ENCODE results near the gene ANK3. TPM values are rescaled to one million over a fixed set of nuclear protein-coding genes. Genes with fewer than 3 reads are reported as not detected.

ANK3 gene
- total RNA-seq, 1 donor from 2014 or later = 24.6 TPM

DNA sequence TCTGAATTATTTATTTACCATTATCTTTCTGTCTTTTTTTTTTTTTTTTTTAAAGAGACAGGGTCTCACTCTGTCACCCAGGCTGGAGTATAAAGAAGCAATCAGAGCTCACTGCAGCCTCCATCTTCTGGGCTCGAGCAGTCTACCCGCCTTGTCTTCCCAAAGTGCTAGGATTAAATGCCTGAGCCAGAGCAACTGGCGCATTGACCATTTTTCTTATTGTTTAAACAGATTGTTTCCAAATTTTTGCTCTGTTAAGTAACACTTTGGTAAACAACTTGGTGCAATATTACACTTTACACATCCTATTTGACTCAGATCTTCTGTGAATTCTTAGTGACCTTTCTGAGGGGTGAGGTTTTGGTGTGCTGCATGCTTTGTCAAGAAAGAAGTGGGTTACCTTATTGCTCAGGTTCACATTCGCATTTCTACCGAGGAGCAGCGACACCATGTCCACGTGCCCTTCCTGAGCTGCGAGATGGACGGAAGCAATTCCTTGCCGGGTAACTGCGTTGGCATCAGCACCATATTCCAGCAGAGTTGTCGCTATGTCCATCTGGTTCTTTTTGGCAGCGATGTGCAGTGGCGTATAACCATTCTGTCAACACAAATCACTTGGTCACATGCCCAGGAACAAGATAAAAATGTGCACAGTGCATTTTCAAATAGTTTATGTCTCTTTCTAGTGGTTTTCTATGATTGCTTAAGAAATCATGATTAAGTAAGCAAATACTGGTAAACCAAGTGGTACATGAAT is 203.2 kb downstream of the ANK3 start:
- peak; percentile 45 for DNase-seq (ENCODE audit: low read depth)

DNA sequence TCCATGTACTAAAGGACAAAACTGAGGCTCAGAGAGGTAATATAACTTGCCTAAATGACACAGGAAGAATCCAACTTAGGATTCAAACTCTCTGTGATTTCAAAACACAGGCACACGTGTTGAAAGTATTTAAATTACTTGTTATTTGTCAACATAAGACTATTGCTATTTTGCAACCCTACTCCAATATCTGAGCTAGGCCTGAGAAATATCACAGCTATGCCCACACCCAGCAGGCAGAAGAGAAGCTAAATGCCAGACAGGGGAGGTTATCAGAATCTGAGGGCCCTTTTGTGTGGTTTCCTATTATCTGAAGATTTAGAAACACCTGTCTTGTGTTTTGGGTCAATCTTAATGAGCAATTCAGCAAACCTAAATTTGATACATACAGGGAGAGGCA is 204.3 kb downstream of the ANK3 start:
- DNase-seq (ENCODE audit: low read depth) = peak; percentile 61

DNA sequence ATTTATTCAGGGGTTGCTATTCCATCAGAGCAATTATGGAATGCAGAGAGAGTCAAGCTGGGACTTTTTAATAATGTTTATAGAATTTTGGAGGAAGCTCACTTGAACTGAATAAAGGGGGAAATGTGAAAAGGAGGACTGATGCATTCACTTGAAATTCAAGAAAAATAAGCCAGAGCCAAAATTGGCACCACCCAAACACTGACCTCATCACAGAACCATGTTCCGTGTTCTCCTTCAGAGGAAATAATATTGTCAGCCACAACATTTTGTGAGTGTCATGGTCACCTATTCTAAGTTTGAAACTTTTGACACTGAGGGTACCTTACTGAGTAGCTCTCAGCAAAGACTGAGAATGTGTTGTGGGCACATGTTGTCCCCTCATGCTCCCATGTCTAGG is 207.0 kb downstream of the ANK3 start:
- DNase-seq (ENCODE audit: low read depth) = peak; percentile 22

DNA sequence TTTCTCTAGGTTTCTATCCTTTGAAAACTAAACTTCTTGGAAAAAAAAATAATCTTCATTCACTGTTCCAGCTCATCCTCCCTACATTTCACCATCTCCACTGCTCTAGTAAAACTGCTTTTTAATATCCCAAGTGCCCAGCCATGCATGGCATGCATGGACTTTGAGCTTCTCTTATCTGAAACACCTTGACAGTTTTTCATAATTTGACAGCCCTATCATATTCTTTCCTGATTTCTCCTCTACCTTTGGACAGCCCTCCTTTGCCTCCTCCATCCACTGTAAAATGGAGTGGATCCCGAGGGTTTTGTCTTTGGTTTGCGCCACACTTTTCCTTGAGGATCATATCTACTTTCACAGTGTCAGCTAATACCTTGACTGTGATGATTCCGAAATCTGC is 212.8 kb downstream of the ANK3 start:
- no peak for DNase-seq (ENCODE audit: low read depth)

DNA sequence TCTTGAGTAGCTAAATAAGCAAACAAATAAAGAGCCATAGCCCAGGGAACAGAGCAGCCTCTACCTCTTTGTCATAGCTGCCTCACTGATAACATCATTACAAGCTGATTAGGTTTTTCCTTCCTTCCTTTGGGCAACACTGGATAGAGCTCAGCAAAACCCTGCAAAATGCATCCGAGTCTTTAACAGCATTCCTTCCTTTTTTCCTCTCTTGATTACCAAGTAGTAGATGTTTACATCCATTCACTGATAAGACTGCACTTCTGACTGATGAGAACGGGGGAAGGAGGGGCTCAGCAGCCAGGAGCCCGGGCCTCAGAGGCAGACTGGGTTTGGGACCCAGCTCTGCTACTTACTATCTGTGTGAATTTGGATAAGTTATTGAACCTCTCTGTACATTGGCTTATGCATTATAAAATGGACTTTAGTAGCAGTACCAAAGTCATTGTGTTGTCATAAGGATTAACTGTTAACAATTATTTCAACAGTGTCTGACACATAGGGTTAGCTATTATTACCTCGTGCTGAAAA is 214.2 kb downstream of the ANK3 start:
- no peak for DNase-seq (ENCODE audit: low read depth)

DNA sequence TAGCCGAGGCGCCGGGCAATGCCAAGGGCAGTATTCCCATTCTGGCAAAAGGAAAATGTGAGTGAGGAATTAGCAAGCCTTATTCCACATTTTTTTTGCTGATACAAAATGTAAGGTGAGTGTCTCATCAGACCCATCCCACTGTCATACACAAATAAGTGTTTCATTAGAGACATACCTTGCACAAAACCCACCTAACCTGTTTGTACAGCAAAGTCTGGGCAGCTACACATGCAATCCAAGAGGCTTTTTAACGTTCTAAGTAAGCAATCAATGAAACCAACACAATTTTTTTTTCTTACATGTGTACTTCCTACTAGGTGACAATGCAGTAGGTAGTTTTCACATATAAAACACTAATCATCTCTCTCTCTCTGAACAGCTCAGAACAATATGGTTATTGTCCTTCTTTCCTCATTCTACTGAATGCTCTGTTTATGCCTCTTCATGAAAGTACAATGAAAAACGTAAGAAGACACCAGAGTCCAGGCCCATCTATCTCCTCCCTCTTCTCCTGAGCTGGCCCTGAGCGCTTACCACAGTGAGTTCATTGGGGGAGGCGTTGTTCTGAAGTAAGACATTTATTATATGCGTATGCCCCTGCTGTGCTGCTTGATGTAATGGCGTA is 217.2 kb downstream of the ANK3 start:
- DNase-seq (ENCODE audit: low read depth) = no peak

DNA sequence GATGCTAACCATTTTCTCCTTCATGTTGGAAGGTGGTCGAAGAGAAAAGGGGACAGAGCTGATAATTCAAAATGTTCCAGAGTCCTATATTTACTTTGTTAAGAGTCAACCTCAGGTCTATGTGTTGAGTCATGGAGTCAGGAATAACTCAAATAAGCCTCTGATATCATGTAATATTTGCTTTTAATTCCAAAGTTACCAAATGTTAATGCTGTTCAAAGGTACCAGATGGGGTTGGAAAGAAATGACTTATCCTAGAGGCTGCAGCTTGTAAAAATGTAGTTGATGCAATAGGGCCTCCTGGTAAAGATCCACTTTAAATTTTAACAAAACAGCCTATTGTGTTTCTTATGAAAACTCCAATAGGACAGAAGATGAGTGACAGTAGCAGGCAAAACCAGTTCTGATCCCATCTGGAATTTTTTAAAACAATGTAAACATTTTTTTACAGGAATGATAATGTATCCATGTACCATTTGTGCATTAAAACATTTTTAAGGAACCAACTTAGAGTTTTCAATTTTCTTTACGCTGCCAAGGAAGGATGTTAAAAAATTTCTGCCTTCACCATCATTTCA is 218.2 kb downstream of the ANK3 start:
- peak; percentile 25 for DNase-seq (ENCODE audit: low read depth)

DNA sequence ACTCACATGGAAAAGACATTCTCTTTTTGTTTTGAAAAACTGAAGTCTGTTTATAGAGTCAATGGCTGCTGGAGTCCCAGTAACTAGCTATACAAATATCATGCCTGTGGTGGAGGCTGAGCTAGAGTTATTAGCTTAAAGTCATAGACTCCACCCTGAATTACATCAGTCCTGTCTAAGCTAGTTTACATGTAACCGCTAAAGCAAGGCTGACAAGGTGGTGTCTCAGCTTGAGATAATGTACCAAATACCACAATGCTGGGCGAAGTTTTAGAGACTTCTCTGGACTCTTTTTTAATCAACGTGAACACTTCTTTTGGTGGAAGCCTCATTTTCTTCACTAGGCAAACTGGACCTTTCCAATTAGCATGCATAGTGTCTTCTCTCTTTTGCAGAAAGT is 219.4 kb downstream of the ANK3 start:
- DNase-seq (ENCODE audit: low read depth) = no peak

DNA sequence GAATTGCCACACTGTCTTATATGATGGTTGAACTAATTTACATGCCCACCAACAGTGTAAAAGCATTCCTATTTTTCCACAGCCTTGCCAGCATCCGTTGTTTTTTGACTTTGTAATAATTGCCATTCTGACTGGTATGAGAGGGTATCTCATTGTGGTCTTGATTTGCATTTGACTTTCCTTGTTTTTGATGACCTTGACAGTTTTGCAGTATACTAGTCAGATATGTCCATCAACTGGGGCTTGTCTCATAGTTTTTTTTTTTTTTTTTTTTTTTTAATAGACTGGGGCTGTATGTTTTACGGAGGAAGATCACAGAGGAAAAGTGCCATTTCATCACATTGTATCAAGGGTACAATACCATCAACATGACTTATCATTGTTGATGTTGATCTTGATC is 220.6 kb downstream of the ANK3 start:
- no peak for DNase-seq (ENCODE audit: low read depth)

DNA sequence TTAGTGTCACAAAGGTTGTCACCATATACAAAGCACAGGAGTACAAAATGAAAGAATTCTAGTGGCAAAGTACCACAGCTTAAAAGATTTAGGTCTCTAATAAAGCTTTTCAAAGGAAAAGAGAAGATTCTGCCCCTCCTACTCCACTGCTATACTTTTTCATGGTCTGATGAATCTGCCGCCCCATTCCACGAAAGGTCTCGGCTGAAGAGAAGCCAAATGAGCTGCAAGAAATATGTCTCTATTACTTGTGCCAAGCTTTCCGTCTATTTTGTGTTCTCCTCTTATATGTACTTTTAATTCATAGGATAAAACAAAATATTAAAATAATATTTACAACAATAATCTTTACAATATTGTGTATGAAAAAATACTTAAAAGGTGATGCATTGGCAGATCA is 222.6 kb downstream of the ANK3 start:
- peak; percentile 20 for DNase-seq (ENCODE audit: low read depth)

DNA sequence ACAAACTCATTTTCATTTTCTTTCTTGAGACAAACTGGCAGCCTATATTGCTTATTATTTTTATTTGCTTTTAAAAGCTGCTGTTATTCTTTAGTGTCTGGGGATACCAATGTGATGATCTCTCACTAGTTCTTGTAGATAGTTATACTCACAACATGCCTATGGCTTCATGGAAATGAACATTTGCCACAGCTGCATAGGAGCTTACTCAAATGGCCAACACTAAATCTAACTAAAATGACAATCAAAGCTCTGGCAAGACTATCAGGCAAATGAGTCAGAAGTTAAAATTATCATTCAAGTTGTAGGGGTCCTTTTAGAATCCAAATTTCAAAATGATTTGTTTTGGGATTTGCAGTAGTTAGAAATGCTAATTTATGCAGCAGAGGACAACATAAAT is 225.9 kb downstream of the ANK3 start:
- DNase-seq (ENCODE audit: low read depth) = peak; percentile 72

DNA sequence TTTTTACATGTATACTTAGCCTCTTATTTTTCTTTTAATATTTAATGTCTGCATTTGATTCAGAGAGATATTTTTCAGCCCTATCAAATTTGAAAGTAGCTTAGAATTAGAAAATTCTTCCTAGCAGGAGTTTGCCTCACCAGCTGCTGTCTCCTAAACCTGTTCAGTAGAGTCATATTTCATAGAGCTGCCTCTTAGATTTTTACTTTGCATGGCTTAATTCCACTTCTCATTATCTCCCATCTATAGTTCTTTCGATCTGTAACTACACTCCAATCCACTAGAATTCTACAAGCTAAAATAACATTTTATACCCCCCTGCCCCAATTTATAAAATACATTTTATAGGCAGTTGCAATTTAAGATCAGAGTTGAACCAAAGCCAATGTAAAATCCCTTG is 227.0 kb downstream of the ANK3 start:
- peak; percentile 57 for DNase-seq (ENCODE audit: low read depth)

DNA sequence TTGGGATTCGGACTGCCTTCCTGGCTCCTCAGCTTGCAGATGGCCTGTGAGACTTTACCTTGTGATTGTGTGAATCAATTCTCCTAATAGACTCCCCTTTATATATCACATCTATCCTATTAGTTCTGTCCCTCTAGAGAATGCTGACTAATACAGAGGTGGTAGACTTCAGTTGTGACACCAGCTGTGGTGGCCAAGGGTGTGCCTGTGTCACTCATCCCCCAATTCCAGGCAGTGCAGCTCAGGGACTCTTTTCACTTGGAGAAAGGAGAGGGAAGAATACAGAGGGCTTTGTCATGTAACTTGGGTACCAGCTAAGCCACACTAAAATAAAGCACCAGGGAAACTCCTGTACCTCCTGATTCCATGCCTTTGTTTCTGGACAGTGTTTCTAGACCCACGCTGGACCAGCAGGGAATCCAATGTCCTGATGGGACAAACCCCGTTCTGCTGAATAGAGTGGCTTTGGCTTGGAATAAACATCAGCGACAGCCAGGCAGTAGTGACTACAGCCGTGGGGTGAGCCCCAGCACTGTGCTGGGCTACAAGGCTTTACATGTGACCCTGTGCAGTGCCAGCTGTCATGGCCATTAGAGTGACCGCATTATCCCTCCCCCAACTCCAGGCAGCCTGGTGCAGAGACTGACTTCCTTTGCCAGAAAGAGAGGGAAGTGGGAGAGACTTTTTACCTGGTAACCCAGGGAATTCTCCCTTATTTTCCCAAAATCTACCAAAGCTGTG is 233.6 kb downstream of the ANK3 start:
- peak; percentile 31 for DNase-seq (ENCODE audit: low read depth)

DNA sequence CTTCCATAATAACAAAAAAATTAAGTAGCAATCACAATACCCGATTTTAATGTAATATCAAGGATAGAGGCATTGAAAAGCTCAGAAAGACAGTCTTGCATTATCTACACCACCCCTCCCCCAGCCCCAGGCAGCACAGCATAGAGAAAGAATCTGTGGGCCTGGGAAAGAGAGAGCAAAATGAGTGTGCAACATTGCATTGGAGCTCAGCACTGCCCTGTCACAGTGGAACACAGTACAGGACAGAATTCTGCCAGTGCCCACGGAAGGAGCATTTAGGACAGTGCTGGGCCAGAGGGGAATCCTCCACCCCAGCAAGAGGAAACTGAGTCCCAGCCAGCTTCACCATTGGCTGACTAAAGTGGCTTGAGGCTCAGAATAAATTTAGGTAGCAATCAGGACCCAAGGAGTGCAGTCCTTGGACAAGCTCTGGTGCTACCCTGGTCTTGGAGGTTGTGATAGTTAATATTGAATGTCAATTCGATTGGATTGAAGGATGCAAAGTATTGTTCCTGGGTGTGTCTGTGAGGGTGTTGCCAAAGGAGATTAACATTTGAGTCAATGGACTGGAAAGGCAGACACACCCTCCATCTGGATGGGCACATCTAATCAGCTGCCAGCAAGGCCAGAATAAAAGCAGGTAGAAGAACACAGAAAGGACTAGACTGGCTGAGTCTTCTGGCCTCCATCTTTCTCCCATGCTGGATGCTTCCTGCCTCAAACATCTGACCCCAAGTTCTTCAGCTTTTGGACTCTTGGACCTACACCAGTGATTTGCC is 234.4 kb downstream of the ANK3 start:
- DNase-seq (ENCODE audit: low read depth) = no peak

DNA sequence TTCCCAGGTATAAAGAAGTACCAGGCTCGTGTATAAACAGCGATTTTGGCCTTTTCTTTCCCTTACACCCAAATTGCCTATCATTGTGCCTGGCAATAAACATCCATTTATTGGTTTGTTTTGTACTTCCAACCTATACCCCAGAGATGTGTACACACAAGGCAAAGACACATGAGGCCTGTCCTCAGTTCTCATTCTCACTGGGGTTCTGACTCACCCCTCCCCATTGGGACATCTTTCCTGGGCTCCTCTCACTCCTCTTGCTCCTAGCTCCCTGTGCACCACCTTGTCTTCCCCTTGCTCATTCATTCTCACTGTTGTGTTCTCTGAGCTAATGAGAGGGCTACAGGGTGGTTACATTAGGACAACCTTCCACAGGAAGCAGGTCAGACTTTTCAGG is 240.7 kb downstream of the ANK3 start:
- no peak for DNase-seq (ENCODE audit: low read depth)

DNA sequence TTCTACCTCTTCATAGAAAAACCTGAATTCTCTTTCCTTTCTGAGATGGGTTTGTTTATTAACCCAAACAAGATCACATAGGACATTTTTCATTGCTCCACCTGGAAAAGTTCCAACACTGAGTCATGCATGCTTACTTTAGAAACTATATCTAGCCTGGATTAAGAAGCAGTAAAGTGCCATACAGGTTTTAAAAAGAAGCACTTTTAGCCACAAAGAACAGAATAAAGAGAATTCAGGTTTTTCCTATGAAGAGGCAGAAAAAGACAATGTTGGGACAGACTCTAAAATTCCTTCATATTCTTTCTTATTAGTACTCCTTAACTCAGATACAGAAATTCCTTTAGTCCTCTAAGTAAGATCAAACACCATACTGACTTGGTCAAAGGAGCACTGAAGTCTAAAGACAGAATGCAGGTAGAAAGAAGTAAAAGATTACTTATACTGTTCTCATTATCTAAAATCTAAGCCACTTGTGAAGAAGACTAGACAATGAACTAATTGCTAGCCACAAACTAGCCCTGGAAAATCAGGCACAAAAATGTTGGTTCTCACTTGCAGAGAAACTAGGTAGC is 241.3 kb downstream of the ANK3 start:
- peak; percentile 74 for DNase-seq (ENCODE audit: low read depth)

DNA sequence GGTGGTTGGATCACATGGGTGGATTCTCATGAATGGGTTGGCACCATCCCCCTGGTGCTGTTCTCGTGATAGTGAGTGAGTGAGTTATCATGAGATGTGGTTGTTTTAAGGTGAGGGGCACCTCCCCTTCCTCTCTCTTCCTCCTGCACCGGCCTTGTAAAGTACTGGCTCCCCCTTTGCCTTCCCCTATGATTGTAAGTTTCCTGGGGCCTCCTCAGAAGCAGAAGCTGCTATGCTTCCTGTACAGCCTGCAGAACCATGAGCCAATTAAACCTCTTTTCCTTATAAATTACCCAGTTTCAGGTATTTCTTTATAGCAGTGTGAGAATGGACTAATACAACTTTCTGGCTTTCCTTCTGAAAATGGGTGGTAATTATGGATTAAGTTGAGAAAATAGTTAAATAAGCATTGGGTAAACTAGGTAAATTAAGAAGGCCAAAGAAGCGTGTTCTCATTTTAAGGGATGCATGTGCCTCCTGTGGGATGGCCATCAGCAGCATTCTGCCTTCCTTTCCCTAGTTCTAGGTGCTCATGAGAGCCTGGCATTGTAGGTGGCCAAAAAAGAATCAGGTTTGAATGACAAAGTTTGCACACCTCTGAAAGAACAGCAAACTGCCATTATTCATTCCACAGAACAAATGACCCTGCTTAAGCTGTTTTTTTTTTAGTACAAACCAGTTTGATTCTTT is 242.0 kb downstream of the ANK3 start:
- no peak for DNase-seq (ENCODE audit: low read depth)

DNA sequence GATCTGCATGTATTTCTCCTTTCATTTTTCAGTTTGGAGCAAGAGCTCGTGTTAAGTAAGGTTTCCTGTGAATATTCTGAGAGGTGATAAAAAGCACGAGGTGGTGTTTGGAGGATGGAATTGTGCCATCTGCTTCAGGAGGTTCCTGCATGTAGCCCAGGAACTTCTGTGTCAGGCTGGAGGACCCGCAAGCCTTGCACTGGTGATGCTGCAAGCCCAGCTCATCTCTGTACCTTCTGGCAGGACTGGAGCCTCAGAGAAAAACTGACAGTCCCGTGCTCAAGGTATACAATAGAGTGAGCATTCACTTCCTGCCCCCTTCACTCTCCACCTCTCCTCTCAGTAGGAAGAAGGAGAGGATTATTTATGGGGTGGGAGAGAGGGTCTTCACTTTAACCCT is 242.7 kb downstream of the ANK3 start:
- no peak for DNase-seq (ENCODE audit: low read depth)

DNA sequence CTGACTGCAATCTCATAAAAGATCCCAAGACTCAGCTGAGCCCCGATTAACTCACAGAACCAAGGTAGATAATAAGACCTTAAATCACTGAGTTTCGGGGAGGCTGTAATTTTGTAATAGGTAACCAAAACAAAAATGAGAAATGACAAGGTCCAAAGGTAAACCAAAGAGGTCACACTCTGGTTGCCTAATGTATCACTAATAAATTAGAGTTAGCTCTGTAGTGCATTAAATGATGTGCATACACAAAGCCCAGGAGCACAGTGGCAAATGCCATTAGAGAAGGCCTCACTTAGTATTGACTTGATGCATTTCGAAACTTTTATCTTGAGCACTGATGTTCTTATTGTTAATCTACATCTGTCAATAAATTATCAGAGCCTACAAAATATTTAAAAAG is 245.6 kb downstream of the ANK3 start:
- DNase-seq (ENCODE audit: low read depth) = no peak

DNA sequence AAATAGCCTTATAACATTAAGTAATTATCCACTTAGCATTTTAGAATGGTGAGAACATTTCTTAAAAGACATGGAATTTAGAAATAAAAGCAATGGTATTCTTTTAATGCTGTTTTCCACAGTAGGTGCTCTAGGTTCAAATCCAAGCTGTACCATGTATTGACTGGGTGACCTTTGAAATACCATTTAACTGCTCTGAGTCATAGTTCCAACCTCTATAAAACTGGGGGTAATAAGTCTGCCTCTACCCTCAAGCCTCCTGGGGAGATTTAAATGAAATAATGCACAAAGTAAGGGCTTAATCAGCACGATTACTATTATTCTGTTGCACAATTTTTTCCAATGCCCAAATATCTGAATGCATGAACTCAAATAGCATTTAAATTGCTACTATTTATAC is 246.9 kb downstream of the ANK3 start:
- no peak for DNase-seq (ENCODE audit: low read depth)

Data from myocyte (in vitro differentiated cells).